Measurements from ENCODE around the gene KHDC4. TPM values are rescaled to one million over a fixed set of nuclear protein-coding genes. Genes with fewer than 3 reads are reported as not detected.
"Not testable (repeated sequence)": the region's sequence is repeated elsewhere in the genome, so short reads cannot be mapped to it uniquely, and the experiment has no call there.

KHDC4 gene
- total RNA-seq, 2 donors from 2014 or later, result 32.7 to 40.5 TPM

DNA sequence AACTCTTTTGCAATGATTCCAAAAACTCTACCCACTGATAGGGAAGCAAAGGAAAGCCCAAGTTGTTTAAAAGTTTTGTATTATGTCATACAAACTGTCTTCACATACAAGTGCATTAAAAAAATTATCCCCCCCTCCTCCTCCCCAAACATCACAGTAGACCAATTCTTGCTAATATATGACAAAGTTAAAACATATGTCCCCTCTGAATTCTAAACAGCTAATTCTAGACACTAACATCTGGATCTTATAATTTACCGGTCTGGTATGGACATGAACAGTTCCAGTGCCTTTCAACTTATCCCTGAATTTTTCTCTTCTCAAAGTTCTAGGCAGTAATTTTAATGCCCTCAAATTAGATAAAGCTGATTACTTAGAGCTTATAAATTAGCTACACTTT lies 36.5 kb downstream of the KHDC4 start:
- ATAC-seq (no peak), DNase-seq (no peak)
- H3K27me3 ChIP-seq, result no peaks in the 10 kb centered on the region
- TF ChIP-seq, protein P1, sequence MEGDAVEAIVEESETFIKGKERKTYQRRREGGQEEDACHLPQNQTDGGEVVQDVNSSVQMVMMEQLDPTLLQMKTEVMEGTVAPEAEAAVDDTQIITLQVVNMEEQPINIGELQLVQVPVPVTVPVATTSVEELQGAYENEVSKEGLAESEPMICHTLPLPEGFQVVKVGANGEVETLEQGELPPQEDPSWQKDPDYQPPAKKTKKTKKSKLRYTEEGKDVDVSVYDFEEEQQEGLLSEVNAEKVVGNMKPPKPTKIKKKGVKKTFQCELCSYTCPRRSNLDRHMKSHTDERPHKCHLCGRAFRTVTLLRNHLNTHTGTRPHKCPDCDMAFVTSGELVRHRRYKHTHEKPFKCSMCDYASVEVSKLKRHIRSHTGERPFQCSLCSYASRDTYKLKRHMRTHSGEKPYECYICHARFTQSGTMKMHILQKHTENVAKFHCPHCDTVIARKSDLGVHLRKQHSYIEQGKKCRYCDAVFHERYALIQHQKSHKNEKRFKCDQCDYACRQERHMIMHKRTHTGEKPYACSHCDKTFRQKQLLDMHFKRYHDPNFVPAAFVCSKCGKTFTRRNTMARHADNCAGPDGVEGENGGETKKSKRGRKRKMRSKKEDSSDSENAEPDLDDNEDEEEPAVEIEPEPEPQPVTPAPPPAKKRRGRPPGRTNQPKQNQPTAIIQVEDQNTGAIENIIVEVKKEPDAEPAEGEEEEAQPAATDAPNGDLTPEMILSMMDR (IDR thresholded peaks at IDR 0.05), result no peak
- no peak for TF ChIP-seq POLR2A (IDR thresholded peaks at IDR 0.05)
- intact Hi-C loops (cut with DNase I), result no loop called here
- no peak overlapping the region for H3K27ac ChIP-seq
- no peaks in the 10 kb centered on the region for H3K9me3 ChIP-seq
- no peak overlapping the region for H3K4me3 ChIP-seq
- WGBS, 2 donors, result 87% methylated on average over 1 of the region's 1 CpG
- peaks cover 13% of the 10 kb centered on the region for H3K4me1 ChIP-seq
- peaks cover 15 to 31% of the 10 kb centered on the region in 2 donors for H3K36me3 ChIP-seq (replicated peaks in 1 of 2; ENCODE audit: insufficient read depth in 1 of 2, low read depth in 2 of 2)

GRCh38 chr1:155896476-155896875 lies 37.7 kb downstream of the KHDC4 start:
- WGBS, 2 donors, result 90 to 92% methylated on average over 8 of the region's 8 CpGs
- H3K9me3 ChIP-seq; H3K27ac ChIP-seq; intact Hi-C loops (cut with DNase I); H3K27me3 ChIP-seq; H3K4me3 ChIP-seq; ATAC-seq; DNase-seq: not testable (repeated sequence)
- peaks cover 15 to 23% of the 10 kb centered on the region in 2 donors for H3K36me3 ChIP-seq (replicated peaks in 1 of 2; ENCODE audit: insufficient read depth in 1 of 2, low read depth in 2 of 2)
- H3K4me1 ChIP-seq, result peaks cover 18% of the 10 kb centered on the region

DNA sequence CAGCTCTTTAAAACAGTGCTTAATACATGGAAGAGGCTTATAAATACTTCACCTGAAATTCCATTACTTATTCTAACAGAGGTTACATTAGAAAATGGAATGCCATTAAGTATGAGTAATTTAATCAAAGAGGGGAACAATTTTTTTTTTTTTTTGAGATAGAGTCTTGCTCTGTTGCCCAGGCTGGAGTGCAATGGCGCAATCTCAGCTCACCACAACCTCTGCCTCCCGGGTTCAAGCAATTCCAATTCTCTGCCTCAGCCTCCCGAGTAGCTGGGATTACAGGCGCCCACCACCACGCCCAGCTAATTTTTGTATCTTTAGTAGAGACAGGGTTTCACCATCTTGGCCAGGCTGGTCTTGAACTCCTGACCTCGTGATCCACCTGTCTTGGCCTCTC lies 38.6 kb downstream of the KHDC4 start:
- WGBS, 2 donors, result 86 to 93% methylated on average over 6 of the region's 6 CpGs
- H3K27me3 ChIP-seq; DNase-seq; intact Hi-C loops (cut with DNase I); H3K4me3 ChIP-seq; H3K27ac ChIP-seq; H3K9me3 ChIP-seq; ATAC-seq: not testable (repeated sequence)
- Histone ChIP-seq H3K36me3 (replicated peaks in 1 of 2; ENCODE audit: insufficient read depth in 1 of 2, low read depth in 2 of 2) (peaks cover 6 to 19% of the 10 kb centered on the region in 2 donors), H3K4me1 (peaks cover 18% of the 10 kb centered on the region)

DNA sequence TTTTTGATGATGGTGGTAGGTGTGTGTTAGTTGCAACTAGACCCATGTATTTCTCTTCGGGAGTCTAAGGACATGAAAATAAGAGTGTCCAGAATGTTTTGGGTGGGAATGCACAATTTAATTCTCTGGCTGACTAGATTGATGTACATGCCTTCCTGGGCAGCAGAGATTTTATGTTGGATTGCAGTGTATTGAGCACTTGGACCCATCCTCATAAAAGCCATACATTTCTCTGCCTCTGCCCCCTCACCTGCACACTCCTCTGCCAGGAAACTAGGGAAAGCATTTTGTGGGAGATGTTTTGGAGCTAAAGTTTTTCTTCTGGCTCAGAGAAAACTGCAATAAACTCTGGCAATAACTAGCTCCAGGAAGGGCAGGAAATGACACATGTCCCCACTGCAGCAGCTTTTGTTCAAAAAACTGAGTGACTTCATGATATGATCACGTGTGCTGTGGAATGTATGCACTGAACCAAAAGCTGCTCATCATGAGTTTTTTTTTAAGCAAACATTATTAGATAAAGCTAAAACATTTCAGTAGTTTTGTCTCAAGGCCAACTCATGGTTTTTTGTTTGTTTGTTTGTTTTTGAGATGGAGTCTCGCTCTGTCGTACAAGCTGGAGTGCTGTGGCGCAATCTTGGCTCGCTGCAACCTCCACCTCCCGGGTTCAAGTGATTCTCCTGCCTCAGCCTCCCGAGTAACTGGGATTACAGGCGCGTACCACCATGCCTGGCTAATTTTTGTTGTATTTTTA lies 40.6 kb downstream of the KHDC4 start:
- intact Hi-C loops (cut with DNase I), result no loop called here
- ATAC-seq (peak; percentile 74), DNase-seq (peak in 1 of 4 donors; percentile 26)
- Histone ChIP-seq H3K36me3 (replicated peaks in 1 of 2; ENCODE audit: insufficient read depth in 1 of 2, low read depth in 2 of 2) (peaks cover 0 to 4% of the 10 kb centered on the region in 2 donors), H3K9me3 (no peaks in the 10 kb centered on the region), H3K27ac (peak overlapping the region in 3 of 4 donors; percentile 44 to 79 (median 50)), H3K4me1 (peaks cover 18% of the 10 kb centered on the region), H3K4me3 (no peak overlapping the region), H3K27me3 (no peaks in the 10 kb centered on the region)
- TF ChIP-seq, protein P1 (IDR thresholded peaks at IDR 0.05), result no peak
- no peak for TF ChIP-seq POLR2A (IDR thresholded peaks at IDR 0.05)
- 55 to 62% methylated on average over 10 of the region's 10 CpGs for WGBS, 2 donors

DNA sequence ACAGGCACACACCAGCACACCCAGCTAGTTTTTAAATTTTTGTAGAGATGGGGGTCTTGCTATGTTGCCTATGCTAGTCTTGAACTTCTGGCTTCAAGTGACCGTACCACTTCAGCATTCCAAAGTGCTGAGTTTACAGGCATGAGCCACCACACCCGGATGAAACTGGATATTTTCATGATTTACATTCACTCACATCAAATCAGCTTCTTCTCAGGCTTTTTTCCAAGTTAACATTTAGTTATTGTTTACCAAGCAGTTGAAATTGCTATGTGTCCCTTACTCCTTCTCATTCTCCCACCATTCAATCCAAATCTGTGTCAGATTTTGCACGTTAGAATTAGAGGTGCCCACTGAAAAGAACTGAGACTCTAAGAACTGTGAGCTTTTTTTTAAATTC lies 41.4 kb downstream of the KHDC4 start:
- Histone ChIP-seq H3K4me1 (peaks cover 18% of the 10 kb centered on the region), H3K27ac (peak overlapping the region; percentile 17 to 79 (median 47)), H3K9me3 (no peaks in the 10 kb centered on the region), H3K4me3 (no peak overlapping the region), H3K27me3 (no peaks in the 10 kb centered on the region), H3K36me3 (replicated peaks in 1 of 2; ENCODE audit: insufficient read depth in 1 of 2, low read depth in 2 of 2) (peaks cover 0 to 1% of the 10 kb centered on the region in 2 donors)
- no peak for DNase-seq
- ATAC-seq, result no peak
- no peak for TF ChIP-seq POLR2A (IDR thresholded peaks at IDR 0.05)
- TF ChIP-seq, protein P1 (IDR thresholded peaks at IDR 0.05), result no peak
- intact Hi-C loops (cut with DNase I), result no loop called here
- 36 to 42% methylated on average over 3 of the region's 3 CpGs for WGBS, 2 donors

DNA sequence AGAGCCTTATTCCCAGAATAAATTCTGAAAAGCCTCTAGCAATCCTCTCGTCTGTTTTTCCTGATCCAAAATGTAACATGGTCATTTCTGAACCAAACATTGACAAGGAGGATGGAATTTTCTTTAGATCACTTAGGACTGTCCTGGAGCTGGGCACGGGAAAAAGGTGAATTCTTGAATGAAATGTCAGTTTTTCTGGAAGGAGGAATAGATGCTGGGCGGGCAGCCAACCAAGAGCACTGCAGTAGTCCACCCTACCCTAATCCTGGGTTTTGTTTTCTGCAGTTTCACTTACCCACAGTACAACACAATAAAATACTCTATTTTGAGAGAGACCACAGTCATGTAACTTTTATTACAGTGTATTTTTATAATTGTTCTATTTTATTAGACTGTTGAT lies 44.0 kb downstream of the KHDC4 start:
- intact Hi-C loops (cut with DNase I), result no loop called here
- Histone ChIP-seq H3K9me3 (no peaks in the 10 kb centered on the region), H3K27me3 (no peaks in the 10 kb centered on the region), H3K4me3 (no peak overlapping the region), H3K4me1 (peaks cover 18% of the 10 kb centered on the region), H3K27ac (peak overlapping the region in 1 of 4 donors; percentile 29), H3K36me3 (replicated peaks in 1 of 2; ENCODE audit: insufficient read depth in 1 of 2, low read depth in 2 of 2) (no peaks in the 10 kb centered on the region)
- TF ChIP-seq POLR2A (IDR thresholded peaks at IDR 0.05), result no peak
- TF ChIP-seq, protein P1 (IDR thresholded peaks at IDR 0.05), result no peak
- ATAC-seq (no peak), DNase-seq (no peak)
- WGBS, 2 donors, result 34 to 42% methylated on average over 3 of the region's 3 CpGs

All from body of pancreas (tissue), 4 donors.